OCI-M2 (cell line): ENCODE data around the gene NECAB3.
"Not testable (repeated sequence)": the region's sequence is repeated elsewhere in the genome, so short reads cannot be mapped to it uniquely, and the experiment has no call there.

Experiments used
- DNase-seq: peaks from one replicate; lab custom pipeline; 2025; ENCODE audit not compliant: unreplicated experiment; lab: John Stamatoyannopoulos, UW

NECAB3 gene, protein sequence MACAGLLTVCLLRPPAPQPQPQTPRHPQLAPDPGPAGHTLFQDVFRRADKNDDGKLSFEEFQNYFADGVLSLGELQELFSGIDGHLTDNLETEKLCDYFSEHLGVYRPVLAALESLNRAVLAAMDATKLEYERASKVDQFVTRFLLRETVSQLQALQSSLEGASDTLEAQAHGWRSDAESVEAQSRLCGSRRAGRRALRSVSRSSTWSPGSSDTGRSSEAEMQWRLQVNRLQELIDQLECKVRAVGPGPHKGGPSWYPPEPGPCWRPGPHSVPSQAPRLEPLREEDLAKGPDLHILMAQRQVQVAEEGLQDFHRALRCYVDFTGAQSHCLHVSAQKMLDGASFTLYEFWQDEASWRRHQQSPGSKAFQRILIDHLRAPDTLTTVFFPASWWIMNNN

DNA sequence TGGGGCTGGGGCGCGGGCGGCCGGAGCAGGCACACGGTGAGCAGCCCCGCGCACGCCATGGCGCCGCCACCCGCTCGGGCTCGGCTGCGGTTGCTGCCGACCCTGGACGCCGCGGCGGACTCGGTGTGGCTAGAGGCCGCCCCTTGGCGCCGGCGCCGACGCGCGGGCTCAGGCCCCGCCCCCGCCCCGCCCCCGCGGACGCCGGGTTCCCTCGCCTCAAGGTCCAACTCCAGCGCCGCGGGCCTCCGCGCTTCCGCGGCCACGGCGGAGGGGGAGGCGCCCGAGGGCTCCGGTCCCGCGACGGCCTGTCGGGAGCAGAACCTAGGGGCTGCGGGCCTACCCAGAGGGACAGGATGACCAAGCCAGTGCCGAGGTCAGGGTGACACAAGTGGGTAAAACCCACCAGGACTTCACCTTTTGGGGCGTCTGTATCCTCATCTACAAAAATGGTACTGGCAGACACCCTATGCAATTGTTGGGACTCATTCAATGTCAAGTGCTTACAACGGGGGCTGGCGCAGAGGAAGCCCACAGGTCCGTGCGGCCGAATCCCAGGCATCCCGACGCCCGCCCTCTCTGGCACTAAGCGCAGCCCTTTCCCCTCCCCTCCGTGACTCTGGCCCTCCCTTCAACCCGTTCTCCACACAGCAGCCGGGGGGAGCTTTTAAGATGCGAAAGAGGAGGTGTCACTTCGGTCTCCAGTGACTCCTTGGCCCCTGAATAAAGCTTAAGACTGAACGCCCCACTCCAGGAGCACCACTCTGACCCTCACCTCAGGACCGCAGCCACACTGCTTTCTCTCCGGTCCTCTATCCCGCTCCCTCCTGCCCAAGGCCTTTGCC lies at the start of gene NECAB3:
TSS of gene NECAB3 (minus strand) at position 135 of the 842 bp plus-strand sequence. CDS start at position 59, 76 bp downstream.
- no peak for DNase-seq

DNA sequence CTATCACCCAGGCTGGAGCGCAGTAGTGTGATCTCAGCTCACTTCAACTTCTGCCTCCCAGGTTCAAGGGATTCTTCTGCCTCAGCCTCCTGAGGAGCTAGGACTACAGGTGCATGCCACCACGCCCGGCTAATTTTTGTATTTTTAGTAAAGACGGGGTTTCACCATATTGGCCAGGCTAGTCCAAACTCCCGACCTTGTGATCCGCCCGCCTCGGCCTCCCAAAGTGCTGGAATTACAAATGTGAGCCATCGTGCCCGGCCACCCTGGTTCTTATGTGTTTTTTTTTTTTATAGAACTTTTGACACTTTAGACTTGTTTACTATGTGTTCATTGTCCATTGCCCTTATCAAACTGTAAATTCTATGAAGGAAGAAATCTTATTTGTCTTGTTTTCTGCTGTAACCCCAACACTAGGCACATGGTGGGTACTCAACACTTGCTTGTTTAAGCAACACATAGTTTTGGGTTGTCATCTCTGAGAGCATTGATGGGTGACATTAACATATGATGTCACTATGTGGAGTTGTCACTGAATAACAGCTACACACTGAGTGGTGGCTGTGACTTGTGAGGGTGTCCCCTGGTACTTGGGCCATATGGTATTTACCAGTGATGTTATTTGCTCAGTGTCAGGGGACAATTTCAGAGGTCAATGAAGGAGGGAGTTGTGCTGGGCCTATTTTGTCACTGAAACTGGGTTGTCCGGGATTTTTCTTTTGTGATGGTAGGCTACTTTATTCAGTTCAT lies 47.3 kb upstream of the NECAB3 start:
- no peak for DNase-seq

DNA sequence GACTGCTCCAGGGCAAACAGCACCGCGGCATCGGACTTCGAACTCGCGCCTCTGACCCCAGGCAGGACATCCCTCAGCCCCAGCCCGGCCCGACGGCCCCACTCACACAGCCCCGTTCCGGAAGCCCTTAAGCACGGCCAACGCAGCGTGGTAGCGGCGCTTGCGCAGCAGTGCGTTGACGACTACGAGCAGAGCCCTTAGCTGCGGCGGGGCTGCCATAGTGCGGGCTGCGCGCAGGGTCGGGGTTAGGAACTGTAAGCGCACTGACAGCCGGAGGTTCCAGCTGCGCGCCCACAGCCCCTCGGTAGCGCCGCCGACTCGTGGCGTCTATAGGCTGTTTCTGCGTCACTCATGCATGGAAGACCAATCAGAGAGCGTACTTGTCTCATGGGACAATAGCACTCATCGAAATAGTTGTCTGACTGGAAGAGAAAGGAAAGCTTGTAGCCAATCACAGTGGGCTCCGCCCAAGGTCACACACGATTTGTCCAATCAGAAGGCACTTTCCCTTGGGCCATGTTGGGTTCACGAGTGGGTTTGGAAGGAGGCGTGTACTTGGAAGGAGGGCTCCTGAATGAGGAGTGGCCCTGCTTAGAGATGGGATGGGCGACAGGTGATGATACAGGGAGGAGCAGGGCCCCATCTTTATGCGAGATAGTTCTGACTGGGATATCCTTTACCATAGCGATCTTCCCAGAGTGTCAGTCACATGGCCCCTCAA lies 45.9 kb upstream of the NECAB3 start, which contains the start of gene PXMP4:
TSS of gene PXMP4 (minus strand) at position 322 of the 721 bp plus-strand sequence. CDS start at position 219, 103 bp downstream.
- peak; percentile 94 for DNase-seq

DNA sequence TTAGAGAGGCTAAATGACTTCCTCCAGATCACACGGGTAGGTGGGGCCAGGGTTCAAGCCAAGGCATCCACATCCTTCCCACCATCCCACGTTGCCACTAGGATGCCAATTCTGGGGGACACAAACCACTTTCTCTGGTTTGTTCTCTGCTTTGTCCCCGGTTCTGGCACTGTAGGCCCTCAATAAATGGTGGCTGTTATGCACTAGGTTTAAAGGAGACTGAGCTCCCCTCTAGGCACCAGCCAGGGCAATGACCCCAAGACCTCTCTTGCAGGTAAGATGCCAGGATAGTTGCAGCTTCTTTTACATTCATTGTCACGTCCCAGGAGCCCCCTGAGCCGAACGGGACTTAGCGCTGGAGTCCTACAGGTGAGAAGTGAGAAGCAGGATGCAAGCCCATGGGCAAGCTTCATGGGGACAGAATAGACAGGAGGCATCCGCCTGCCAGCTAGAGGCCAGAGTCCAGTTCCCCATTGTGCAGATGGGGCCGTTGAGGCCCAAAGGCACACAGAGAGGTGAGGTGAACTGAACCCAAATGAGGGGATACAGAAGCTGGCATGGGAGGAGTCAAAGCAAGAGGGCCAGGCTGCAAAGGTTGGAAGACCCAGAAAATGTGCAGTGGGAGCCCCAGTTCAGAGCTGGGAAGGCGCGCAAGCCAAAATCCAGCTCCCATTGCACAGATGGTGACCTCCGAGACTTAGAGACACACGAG lies 45.2 kb upstream of the NECAB3 start:
- no peak for DNase-seq

DNA sequence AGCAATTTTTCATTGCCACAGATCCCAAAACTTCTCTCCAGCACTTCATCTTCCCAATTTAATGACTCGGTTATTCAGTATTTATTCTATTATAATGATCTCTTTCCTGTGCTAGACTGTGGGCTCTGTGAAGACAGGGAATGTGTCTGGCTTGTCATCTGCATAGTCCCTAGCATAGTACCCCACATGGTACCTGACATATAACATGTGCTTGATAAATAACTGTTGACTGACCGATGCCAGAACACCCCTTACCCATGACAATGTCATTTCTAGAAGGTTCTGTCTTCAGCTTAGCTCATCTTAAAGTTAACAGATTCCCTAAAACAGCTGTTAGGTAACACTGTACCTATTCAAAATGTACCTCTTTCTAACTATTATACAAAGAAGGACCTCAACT lies 42.3 kb upstream of the NECAB3 start:
- no peak for DNase-seq

DNA sequence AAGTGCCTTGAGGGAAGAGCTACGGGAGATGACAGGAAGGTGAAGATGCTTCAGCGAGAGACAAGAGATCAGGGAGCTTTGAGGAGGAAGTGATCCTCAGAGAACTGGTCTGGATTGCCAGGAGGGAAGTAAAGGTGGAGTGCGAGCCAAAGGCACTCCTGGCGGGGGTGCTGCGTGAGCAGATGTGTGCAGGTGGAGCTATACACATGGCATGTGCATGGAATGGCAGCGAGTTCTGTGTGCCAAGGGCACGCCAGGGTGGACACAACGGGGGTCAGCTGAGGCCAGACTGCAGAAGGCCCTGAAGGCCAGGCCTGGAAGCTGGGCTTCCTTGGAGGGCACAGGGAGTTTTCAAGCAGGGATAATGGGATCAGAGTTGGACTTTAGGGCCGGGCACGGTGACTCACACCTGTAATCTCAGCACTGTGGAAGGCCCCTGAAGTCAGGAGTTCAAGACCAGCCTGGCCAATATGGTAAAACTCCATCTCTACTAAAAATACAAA lies 39.7 kb upstream of the NECAB3 start:
- DNase-seq, result no peak

DNA sequence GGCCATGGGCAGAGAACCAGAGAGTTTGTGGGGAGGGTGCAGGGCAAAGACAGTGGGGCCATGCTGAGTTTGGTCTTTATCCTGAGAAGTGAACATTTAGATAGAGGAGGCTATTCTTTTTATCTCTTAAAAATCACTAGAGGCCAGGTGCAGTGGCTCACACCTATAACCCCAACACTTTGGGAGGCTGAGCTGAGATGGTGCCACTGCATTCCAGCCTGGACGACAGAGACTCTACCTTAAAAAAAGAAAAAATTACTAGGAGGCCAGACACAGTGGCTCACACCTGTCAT lies 37.2 kb upstream of the NECAB3 start:
- no peak for DNase-seq

DNA sequence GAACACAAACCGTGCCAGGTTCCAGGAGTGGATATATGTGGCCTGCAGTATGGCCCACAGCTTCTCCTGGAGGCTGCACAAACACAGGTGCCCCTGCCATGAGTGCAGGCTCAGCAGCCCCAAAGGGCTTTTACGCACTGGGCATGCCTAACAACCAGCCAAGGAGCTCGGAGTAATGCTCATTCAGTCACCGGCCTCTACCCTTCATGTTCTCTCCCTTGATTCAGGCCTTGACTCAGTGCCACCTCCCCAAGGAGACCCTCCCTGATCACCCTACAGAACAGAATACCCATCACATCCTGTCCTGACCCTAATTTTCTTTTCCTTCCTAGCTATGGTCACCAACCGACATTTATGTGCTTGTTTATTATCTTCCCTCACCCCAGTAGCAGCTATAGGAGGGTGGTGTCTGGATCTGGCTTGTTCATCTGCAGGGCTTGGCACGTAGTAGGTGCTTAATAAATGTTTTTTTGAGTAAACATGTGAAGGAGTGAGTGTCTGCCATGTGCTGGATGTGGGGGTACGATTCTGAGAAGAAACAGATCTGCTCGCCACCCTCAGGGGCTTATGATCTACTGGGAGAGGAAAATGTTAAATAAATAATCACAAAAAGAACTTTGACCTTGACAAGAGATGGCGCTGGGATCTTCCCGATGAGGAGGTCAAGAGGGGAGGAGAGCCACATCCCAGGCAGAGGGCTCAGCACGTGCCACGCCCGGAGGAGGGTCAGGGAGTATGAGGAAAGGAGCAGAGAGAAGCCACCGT lies 36.6 kb upstream of the NECAB3 start:
- DNase-seq, result no peak

DNA sequence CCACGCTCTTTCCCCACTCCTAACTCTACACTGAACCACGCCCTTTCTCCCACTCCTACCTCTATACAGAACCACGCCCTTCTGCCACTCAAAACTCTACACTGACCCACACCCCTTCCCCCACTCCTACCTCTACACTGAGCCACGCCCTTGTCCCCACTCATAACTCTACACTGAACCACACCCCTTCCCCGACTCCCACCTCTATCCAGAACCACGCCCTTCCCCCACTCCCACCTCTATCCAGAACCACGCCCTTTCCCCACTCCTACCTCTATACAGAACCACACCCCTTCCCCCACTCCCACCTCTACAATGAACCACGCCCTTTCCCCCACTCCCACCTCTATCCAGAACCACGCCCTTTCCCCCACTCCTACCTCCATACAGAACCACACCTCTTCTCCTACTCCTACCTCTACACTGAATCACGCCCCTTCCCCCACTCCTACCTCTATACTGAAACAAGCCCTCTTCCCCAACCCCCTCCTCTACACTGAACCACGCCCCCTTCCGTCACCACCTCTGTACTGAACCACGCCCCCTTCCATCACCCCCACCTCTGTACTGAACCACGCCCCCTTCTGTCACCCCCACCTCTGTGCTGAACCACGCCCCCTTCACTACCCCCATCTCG lies 35.8 kb upstream of the NECAB3 start:
- DNase-seq, result no peak

DNA sequence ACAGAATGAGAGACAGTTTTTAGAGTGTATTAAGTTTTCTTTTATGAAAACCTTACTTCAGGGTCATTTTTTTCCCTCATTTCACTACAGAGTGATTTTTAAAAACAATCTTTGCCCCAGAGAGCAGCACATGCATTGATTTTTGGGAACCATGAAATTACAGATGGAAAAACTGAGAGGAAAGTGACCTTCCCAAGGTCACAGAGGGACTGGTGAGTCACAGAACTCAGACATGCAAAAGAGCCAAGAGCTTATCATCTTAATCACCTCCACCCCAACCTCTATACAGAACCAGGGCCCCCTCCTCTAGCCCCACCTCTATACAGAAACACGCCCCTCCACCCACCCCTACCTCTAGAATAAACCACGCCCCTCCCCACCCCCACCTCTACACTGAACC lies 35.2 kb upstream of the NECAB3 start:
- DNase-seq, result no peak

DNA sequence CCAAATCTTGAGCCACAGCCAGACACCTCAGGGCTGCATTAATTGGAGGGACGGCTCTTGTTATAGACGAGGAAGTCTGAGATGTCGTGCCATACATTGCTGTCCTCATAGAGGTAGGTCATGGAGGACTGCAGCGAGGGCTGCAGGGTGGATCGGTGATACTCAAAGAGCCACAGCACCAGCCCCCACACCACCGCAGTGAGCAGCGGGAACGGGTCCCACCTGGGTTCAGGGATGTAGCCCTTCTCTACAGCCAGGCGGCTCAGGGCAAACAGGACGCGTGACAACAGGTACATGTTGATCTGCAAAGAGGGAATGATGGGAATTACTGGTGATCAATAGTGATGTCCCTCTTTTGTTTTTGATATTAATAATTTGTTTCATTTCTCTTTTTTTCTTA lies 33.4 kb upstream of the NECAB3 start:
- no peak for DNase-seq

DNA sequence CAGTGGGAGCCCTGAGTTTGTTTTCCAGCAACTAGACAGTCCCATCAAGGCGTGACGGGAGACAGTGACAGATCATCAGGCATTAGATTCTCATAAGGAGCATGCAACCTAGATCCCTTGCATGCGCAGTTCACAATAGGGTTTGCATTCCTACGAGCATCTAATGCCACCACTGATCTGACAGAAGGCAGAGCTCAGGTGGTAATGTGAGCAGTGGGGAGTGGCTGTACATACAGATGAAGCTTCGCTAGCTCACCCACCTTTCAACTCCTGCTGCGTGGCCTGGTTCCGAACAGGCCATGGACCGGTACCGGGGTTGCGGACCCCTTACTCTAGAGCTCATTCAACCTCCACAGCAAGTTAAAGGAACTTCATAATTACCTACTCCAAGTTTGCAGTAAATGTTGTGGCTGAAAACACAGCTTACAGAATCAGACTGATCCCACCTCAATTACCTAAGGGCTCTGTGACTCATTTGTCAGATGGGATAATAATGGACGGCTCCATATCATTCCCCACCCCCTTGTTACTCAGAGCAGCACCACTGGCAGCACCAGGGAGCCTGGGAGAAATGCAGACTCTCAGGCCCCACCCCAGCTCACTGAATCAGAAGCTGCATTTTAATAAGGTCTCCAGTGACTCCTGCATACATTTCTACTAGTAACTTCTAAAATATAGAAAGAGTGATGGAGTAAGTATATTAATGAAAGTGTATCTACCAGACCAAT lies 30.1 kb upstream of the NECAB3 start:
- DNase-seq, result no peak

DNA sequence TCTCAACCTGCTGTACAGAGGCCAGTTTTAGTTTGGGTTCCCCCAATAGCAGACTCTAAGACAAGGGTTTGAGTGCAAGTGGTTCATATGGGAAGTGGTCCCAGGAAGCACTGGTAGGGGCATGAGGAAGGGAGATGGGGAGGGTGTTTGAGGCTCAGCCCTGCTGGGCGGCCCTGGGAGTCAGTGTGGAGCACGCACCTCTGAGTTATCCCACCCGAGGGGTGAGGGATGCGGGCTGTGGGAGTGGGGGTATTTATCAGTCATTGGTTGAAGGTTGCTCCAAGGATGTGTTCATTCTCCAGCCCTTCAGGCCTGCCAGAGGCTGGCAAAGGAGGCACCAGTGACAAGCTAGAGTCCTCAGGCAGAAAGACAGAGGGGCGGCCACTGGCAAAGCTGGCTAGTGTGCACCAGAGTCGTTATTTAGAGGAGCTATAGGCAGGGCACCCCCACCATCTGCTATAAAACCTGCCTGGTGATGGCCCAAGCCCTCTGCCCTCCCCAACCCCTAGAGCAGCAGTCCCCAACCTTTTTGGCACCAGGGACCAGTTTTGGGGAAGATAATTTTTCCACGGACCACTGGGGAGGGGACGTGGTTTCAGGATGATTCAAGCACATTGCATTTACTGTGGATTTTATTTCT lies 29.4 kb upstream of the NECAB3 start:
- DNase-seq, result no peak

DNA sequence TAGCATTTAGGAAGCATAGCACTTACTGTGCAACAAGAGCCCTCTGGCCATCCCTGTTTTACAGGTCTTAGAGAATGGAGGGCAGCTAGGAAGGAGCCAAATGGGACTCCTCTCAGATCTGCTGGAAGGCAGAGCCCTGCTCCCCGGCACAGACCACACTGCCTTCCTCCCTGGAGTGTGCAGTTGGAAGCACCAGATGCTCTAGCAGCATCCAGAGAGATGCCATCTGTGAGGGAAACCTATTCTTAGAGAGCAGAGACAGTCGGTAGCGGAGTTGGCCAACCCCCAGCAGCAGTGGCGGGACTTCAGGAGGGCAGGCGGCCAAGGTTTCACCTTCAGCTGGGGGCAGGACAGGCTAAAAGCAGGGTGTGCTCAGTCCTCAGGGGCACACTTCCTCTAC lies 28.6 kb upstream of the NECAB3 start:
- no peak for DNase-seq

DNA sequence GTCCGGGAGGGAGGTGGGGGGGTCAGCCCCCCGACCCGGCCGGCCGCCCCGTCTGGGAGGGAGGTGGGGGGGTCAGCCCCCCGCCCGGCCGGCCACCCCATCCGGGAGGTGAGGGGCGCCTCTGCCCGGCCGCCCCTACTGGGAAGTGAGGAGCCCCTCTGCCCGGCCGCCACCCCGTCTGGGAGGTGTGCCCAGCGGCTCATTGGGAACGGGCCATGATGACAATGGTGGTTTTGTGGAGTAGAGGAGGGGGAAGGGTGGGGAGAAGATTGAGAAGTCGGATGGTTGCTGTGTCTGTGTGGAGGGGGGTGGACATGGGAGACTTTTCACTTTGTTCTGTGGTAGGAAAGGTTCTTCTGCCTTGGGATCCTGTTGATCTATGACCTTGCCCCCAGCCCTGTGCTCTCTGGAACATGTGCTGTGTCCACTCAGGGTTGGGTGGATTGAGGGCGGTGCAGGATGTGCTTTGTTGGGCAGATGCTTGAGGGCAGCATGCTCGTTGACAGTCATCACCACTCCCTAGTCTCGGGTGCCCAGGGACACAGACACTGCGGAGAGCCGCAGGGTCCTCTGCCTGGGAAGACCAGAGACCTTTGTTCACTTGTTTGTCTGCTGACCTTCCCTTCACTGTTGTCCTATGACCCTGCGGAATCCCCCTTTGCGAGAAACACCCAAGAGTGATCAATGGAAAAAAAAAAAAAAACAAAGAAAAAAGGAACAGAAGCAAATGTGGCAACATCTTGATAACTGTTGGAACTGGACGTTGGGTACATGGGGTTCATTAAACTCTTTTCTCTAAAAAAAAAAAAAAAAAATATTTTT lies 27.6 kb upstream of the NECAB3 start:
- DNase-seq, result no peak

DNA sequence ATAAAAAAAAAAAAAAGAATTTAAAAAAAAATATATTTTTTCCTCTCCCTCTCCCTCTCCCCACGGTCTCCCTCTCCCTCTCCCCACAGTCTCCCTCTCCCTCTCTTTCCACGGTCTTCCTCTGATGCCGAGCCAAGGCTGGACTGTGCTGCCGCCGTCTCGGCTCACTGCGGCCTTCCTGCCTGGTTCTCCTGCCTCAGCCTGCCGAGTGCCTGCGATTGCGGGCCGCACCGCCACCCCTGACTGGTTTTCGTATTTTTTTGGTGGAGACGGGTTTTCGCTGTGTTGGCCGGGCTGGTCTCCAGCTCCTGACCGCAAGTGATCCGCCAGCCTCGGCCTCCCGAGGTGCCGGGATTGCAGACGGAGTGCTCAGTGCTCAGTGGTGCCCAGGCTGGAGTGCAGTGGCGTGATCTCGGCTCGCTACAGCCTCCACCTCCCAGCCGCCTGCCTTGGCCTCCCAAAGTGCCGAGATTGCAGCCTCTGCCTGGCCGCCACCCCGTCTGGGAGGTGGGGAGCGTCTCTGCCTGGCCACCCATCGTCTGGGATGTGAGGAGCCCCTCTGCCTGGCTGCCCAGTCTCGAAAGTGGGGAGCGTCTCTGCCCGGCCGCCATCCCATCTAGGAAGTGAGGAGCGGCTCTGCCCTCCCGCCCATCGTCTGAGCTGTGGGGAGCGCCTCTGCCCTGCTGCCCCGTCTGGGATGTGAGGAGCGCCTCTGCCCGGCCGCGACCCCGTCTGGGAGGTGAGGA lies 26.6 kb upstream of the NECAB3 start:
- DNase-seq, result not testable (repeated sequence)
